CD4-positive, CD25-positive, alpha-beta regulatory T cell (primary cell): Measurements from ENCODE around the gene TFPI2. TPM values are rescaled to one million over a fixed set of nuclear protein-coding genes. Genes with fewer than 3 reads are reported as not detected.

Source experiments
- ATAC-seq, 2 donors: fragments of 150-1000 bp; cut with Tn5 transposase; one replicate each; pipeline ENCODE4 v1.10.0; 2021; ENCODE audit warnings: low read depth in 2 of 2, moderate number of reproducible peaks in 2 of 2, moderate library complexity in 1 of 2
- DNase-seq, 3 donors: peaks; one replicate each; pipeline versions ENCODE4 v3.0.0 to v3.0.0-alpha.2; 2012 to 2022; ENCODE audit warnings: mixed read lengths in 1 of 3
- H3K27ac ChIP-seq: one replicate; pipeline ENCODE4 v1.7.0; 2013; ENCODE audit warnings: mild to moderate bottlenecking, low read length; ENCODE audit not compliant: insufficient read depth, poor library complexity, severe bottlenecking
- H3K27me3 ChIP-seq: one replicate; pipeline ENCODE4 v1.7.0; 2013; ENCODE audit warnings: low read length; ENCODE audit not compliant: control insufficient read depth, insufficient read depth
- H3K36me3 ChIP-seq: one replicate; pipeline ENCODE4 v1.7.0; 2013; ENCODE audit warnings: mild to moderate bottlenecking, low read length, moderate library complexity; ENCODE audit not compliant: control insufficient read depth, insufficient read depth
- H3K4me1 ChIP-seq: 2 replicates; pipeline ENCODE4 v1.7.0; 2013; ENCODE audit warnings: mild to moderate bottlenecking, low read length; ENCODE audit not compliant: insufficient read depth, control insufficient read depth, poor library complexity, severe bottlenecking
- H3K4me3 ChIP-seq: one replicate; pipeline ENCODE4 v1.7.0; 2013; ENCODE audit warnings: low read depth, mild to moderate bottlenecking, low read length, moderate library complexity
- H3K9me3 ChIP-seq, 2 experiments: 1 replicate in 1 of 2; 2 replicates in 1 of 2; pipeline ENCODE4 v1.7.0; 2013; ENCODE audit warnings: low read length in 2 of 2, mild to moderate bottlenecking in 1 of 2, moderate library complexity in 1 of 2; ENCODE audit not compliant: control insufficient read depth in 2 of 2
- H3K27ac Mint-ChIP-seq, 3 donors: one replicate each; pipeline ENCODE4 v1.8.0; 2020 to 2022; ENCODE audit warnings: mild to moderate bottlenecking in 3 of 3, mixed read lengths in 3 of 3, moderate library complexity in 2 of 3
- H3K27me3 Mint-ChIP-seq: one replicate; pipeline ENCODE4 v1.8.0; 2022; ENCODE audit warnings: mild to moderate bottlenecking, mixed read lengths
- H3K36me3 Mint-ChIP-seq: one replicate; pipeline ENCODE4 v1.8.0; 2020; ENCODE audit warnings: mixed read lengths
- H3K4me1 Mint-ChIP-seq, 4 donors: one replicate each; pipeline ENCODE4 v1.8.0; 2020 to 2022; ENCODE audit warnings: mixed read lengths in 4 of 4, mild to moderate bottlenecking in 1 of 4
- H3K4me3 Mint-ChIP-seq, 4 donors: one replicate each; pipeline ENCODE4 v1.8.0; 2020 to 2022; ENCODE audit warnings: mild to moderate bottlenecking in 4 of 4, mixed read lengths in 4 of 4, moderate library complexity in 3 of 4
- H3K9me3 Mint-ChIP-seq, 7 donors: one replicate each; pipeline ENCODE4 v1.8.0; 2020 to 2022; ENCODE audit warnings: mixed read lengths in 7 of 7, mild to moderate bottlenecking in 3 of 7, moderate library complexity in 2 of 7
- polyA plus RNA-seq, 4 donors: library from polyadenylated mRNA; unstranded; fragments of 300-500 nt; fragmentation: Illumina TruSeq; gene quantifications; one replicate each; pipeline ENCODE4 v1.2.3, GENCODE V29; 2021
- total RNA-seq: library from RNA; stranded (reverse); gene quantifications from one replicate; pipeline ENCODE4 v1.2.3, GENCODE V29; 2022

The TFPI2 gene
- total and polyA plus RNA-seq, 5 donors from 2014 or later, result 0.96 TPM; not detected in 4

DNA sequence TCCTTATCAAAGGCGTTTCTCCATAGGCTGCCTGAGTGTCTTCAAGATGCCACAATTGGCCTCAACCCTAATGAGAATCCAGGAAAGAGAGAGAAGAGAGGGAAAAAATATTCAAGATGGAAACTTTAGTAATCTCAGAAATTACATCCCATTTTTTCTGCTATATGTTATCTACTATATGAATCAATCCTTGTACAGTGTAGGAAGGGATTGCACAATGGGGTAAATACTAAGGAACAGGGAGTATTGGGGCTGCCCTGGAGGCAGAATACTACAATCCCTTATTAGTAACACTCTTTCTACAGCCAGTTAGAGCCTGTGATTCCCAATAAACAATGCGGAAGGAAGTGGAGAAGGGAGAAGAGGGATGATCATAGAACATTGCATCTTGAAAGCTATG, 27.9 kb downstream of the TFPI2 start:
- H3K4me1 ChIP-seq, result no peaks in the 10 kb centered on the region
- no peaks in the 10 kb centered on the region for H3K36me3 ChIP-seq
- no peak overlapping the region for H3K27ac ChIP-seq
- H3K9me3 Mint-ChIP-seq, result peaks cover 0 to 3% (median 0%) of the 10 kb centered on the region in 7 donors
- no peak overlapping the region for H3K4me3 ChIP-seq
- no peaks in the 10 kb centered on the region for H3K9me3 ChIP-seq
- H3K27me3 ChIP-seq, result no peaks in the 10 kb centered on the region
- no peak overlapping the region for H3K27ac Mint-ChIP-seq
- H3K4me3 Mint-ChIP-seq, result no peak overlapping the region
- H3K27me3 Mint-ChIP-seq, result no peaks in the 10 kb centered on the region
- ATAC-seq (no peak), DNase-seq (no peak)
- H3K4me1 Mint-ChIP-seq, result no peaks in the 10 kb centered on the region
- H3K36me3 Mint-ChIP-seq, result no peaks in the 10 kb centered on the region

DNA sequence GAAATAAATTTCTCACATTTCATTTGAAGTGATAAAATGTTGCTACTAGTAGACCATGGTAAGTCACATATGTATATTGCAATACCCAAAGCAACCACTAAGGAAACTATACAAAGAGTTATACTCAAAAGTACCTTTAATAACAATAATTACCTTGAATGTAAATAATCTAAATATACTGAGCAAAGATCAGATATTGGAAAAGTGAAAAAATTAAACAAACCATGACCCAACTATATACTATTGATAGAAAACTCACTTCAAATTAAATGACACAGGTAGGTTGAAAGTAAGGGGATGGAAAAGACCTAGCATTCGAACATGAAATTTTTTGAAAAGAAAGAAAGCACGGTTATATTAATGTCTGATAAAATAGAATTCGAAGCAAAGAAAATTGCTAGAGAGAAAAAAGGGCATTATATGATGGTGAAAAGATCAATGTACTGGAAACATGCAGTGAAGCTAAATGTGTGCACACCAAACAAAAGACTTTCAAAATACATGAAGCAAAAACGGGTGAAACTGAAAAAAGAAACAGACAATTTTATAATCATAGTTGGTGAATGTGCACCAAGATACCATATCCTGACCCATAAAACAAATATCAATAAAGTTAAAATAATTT, 29.1 kb downstream of the TFPI2 start:
- no peaks in the 10 kb centered on the region for H3K27me3 Mint-ChIP-seq
- H3K36me3 ChIP-seq, result no peaks in the 10 kb centered on the region
- no peak overlapping the region for H3K27ac Mint-ChIP-seq
- no peaks in the 10 kb centered on the region for H3K4me1 Mint-ChIP-seq
- H3K27me3 ChIP-seq, result no peaks in the 10 kb centered on the region
- H3K4me3 Mint-ChIP-seq, result no peak overlapping the region
- no peaks in the 10 kb centered on the region for H3K4me1 ChIP-seq
- H3K4me3 ChIP-seq, result no peak overlapping the region
- H3K36me3 Mint-ChIP-seq, result no peaks in the 10 kb centered on the region
- H3K9me3 Mint-ChIP-seq, result peaks cover 0 to 3% (median 0%) of the 10 kb centered on the region in 7 donors
- no peak overlapping the region for H3K27ac ChIP-seq
- no peaks in the 10 kb centered on the region for H3K9me3 ChIP-seq
- ATAC-seq (no peak), DNase-seq (no peak)

DNA sequence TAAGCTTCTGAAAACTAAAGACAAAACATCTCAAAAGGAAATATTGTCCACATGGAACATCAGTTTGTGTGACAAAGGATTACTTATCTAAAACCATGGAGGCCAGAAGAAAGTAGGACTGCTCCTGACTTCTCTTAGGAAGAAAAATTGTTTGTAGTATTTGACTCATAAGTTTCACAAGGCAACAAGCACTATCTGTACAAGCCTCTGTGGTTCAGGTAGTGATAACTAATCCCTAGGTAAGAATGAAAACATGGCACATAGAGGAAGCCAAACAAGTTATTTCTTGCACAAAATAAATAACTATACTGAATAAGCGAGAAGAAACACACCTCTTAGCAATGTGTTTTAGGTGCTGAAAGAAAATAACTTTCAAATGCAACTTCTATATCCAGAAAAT, 30.3 kb downstream of the TFPI2 start:
- Mint-ChIP-seq H3K27me3 (no peaks in the 10 kb centered on the region), H3K4me1 (no peaks in the 10 kb centered on the region), H3K4me3 (no peak overlapping the region), H3K9me3 (peaks cover 0 to 3% (median 0%) of the 10 kb centered on the region in 7 donors), H3K36me3 (no peaks in the 10 kb centered on the region), H3K27ac (no peak overlapping the region)
- no peaks in the 10 kb centered on the region for H3K27me3 ChIP-seq
- DNase-seq (no peak), ATAC-seq (no peak)
- H3K4me3 ChIP-seq, result no peak overlapping the region
- H3K4me1 ChIP-seq, result no peaks in the 10 kb centered on the region
- no peaks in the 10 kb centered on the region for H3K36me3 ChIP-seq
- no peak overlapping the region for H3K27ac ChIP-seq
- H3K9me3 ChIP-seq, result no peaks in the 10 kb centered on the region

DNA sequence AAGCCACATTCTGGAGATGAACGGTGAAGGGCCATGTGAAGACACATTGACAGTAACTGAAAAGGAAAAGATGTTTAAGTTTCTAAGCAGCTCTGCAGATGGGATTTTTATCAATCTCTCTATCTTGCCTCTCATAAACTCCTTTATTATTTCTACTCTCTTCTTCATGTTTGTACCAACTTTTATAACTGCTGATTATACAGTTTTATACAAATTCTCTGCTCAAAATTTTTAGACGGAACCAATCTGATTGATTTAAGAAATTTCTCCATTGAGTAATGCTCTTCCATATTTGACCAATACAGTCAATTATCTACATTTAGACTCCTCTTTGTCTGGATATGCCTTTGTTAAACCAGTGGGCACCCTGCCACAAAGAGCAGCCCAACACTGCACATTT, 31.7 kb downstream of the TFPI2 start:
- Mint-ChIP-seq H3K9me3 (peaks cover 0 to 4% (median 0%) of the 10 kb centered on the region in 7 donors), H3K4me1 (no peaks in the 10 kb centered on the region), H3K27ac (no peak overlapping the region)

DNA sequence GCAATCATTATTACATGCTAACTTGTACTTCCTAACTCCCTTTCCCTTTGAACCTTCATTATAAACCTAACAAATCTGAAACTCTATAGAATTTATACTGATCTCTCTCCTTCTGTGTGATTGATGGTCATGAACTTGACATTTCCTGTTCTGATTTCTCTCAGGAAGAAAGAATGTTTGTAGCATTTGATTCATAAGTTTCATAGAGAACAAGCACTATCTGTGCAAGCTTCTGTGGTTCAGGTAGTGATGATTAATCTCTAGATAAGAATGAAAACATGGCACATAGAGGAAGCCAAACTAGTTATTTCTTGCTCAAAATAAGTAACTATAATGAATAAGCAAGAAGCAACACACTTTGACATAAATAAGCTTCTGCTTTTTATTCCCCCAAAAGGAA, 34.2 kb downstream of the TFPI2 start:
- DNase-seq (no peak), ATAC-seq (no peak)
- Mint-ChIP-seq H3K36me3 (no peaks in the 10 kb centered on the region), H3K27ac (no peak overlapping the region), H3K4me1 (no peaks in the 10 kb centered on the region), H3K27me3 (peaks cover 9% of the 10 kb centered on the region), H3K9me3 (peaks cover 0 to 4% (median 0%) of the 10 kb centered on the region in 7 donors), H3K4me3 (no peak overlapping the region)
- no peaks in the 10 kb centered on the region for H3K27me3 ChIP-seq
- no peaks in the 10 kb centered on the region for H3K36me3 ChIP-seq
- no peak overlapping the region for H3K27ac ChIP-seq
- H3K9me3 ChIP-seq, result no peaks in the 10 kb centered on the region
- no peaks in the 10 kb centered on the region for H3K4me1 ChIP-seq
- no peak overlapping the region for H3K4me3 ChIP-seq

More for the DNA sequence above, 31.7 kb downstream of the TFPI2 start:
- H3K27me3 Mint-ChIP-seq, result no peaks in the 10 kb centered on the region
- Histone ChIP-seq H3K27ac (no peak overlapping the region), H3K4me1 (no peaks in the 10 kb centered on the region), H3K36me3 (no peaks in the 10 kb centered on the region), H3K27me3 (no peaks in the 10 kb centered on the region), H3K9me3 (no peaks in the 10 kb centered on the region), H3K4me3 (no peak overlapping the region)
- no peaks in the 10 kb centered on the region for H3K36me3 Mint-ChIP-seq
- no peak for DNase-seq
- ATAC-seq, result no peak
- no peak overlapping the region for H3K4me3 Mint-ChIP-seq

DNA sequence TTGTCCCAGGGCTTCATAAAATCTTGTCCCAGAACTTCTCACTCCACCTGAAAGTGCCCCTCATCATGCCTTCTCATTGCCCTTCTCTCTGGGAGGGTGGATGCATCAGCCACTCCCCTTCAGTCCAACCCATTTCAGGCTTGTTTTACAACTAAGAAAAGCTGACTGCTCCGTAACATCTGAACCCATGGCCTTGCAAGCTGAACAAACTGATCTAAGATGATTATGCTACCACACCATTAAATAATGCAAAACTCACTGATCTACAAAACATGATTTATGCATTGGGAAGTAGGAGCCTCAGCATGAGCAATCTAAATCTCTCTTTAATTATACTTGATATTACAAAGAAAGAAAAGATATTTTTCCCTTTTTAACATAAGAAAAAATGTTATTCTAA, 34.8 kb downstream of the TFPI2 start:
- H3K4me3 Mint-ChIP-seq, result no peak overlapping the region
- H3K4me1 Mint-ChIP-seq, result no peaks in the 10 kb centered on the region
- ATAC-seq (no peak), DNase-seq (no peak)
- no peaks in the 10 kb centered on the region for H3K4me1 ChIP-seq
- no peaks in the 10 kb centered on the region for H3K36me3 Mint-ChIP-seq
- no peak overlapping the region for H3K27ac ChIP-seq
- no peaks in the 10 kb centered on the region for H3K36me3 ChIP-seq
- peaks cover 0 to 4% (median 0%) of the 10 kb centered on the region in 7 donors for H3K9me3 Mint-ChIP-seq
- no peak overlapping the region for H3K4me3 ChIP-seq
- H3K27ac Mint-ChIP-seq, result no peak overlapping the region
- no peaks in the 10 kb centered on the region for H3K27me3 ChIP-seq
- H3K27me3 Mint-ChIP-seq, result peaks cover 9% of the 10 kb centered on the region
- no peaks in the 10 kb centered on the region for H3K9me3 ChIP-seq

DNA sequence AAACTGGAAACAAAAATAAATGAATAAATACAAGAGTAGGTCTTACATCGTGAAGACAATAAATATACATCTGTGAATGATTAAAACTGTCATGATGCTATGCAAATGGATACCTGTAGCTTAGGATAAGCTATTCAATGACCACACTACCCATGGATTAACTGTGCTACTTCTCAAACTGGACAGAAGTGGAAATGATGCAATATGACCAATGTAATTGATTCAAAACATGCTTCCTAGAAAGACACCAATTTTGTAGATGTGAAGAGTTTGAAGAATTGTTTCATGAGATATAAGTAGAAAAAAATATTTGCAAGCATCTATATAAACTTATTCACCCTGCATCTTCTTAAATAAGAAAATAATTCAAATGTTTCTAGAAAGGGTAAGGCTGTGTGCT, 36.1 kb downstream of the TFPI2 start:
- H3K4me3 Mint-ChIP-seq, result no peak overlapping the region
- H3K4me3 ChIP-seq, result no peak overlapping the region
- H3K9me3 Mint-ChIP-seq, result peaks cover 0 to 4% (median 0%) of the 10 kb centered on the region in 7 donors
- no peaks in the 10 kb centered on the region for H3K36me3 Mint-ChIP-seq
- H3K4me1 Mint-ChIP-seq, result no peaks in the 10 kb centered on the region
- no peak overlapping the region for H3K27ac ChIP-seq
- no peak for ATAC-seq
- no peaks in the 10 kb centered on the region for H3K4me1 ChIP-seq
- H3K27me3 Mint-ChIP-seq, result peaks cover 9% of the 10 kb centered on the region
- H3K9me3 ChIP-seq, result no peaks in the 10 kb centered on the region
- H3K27me3 ChIP-seq, result no peaks in the 10 kb centered on the region
- no peak for DNase-seq
- H3K36me3 ChIP-seq, result no peaks in the 10 kb centered on the region
- H3K27ac Mint-ChIP-seq, result no peak overlapping the region

DNA sequence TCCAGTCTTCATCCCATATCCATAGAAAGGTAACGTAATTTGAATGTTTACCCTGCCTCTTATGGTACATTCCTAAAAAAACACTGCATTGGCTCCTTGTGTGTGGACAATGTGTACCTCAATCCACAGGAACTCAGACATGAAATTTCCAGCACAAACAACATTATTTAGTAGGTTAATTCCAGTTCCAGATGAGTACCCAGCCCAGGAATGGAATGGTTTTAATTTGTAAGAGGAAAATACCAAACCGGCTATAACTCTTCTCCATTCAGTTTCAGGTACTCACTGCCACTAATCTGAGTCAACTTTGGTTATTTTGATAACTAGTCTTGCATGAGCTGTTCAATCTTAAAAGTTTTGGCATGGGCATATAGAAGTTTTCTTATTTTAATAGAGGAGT, 39.0 kb downstream of the TFPI2 start:
- peaks cover 0 to 3% (median 0%) of the 10 kb centered on the region in 7 donors for H3K9me3 Mint-ChIP-seq
- no peak overlapping the region for H3K27ac Mint-ChIP-seq
- Histone ChIP-seq H3K4me1 (no peaks in the 10 kb centered on the region), H3K9me3 (no peaks in the 10 kb centered on the region), H3K27ac (no peak overlapping the region), H3K27me3 (no peaks in the 10 kb centered on the region), H3K36me3 (no peaks in the 10 kb centered on the region), H3K4me3 (no peak overlapping the region)
- ATAC-seq, result no peak
- no peak for DNase-seq
- no peaks in the 10 kb centered on the region for H3K4me1 Mint-ChIP-seq
- H3K27me3 Mint-ChIP-seq, result peaks cover 9% of the 10 kb centered on the region
- H3K36me3 Mint-ChIP-seq, result no peaks in the 10 kb centered on the region
- H3K4me3 Mint-ChIP-seq, result no peak overlapping the region
